Keratinocyte (primary cell): ENCODE data around the gene TIGAR. TPM values are rescaled to one million over a fixed set of nuclear protein-coding genes. Genes with fewer than 3 reads are reported as not detected.

Source experiments
- DNase-seq: peaks from one replicate; pipeline ENCODE4 v3.0.0-alpha.2; 2011; ENCODE audit warnings: low read depth, missing footprints, low spot score
- FAIRE-seq: peaks from 2 replicates; lab custom pipeline; 2011; peaks lifted over from hg19 to GRCh38; lab: Jason Lieb, UNC
- H2AFZ ChIP-seq: 2 replicates; pipeline ENCODE4 v1.6.0; 2012; ENCODE audit warnings: low read length, control low read depth, inconsistent platforms; ENCODE audit not compliant: control insufficient read depth
- H3K27ac ChIP-seq: 2 replicates; pipeline ENCODE4 v1.5.1; 2011; ENCODE audit warnings: low read length; ENCODE audit not compliant: control insufficient read depth, insufficient read depth
- H3K27me3 ChIP-seq: 3 replicates; pipeline ENCODE4 v1.6.0; 2011; ENCODE audit warnings: low read length; ENCODE audit not compliant: control insufficient read depth, insufficient read depth; ENCODE audit errors: extremely low read depth
- H3K36me3 ChIP-seq, 2 experiments: 2 replicates in 1 of 2; 3 replicates in 1 of 2; pipeline ENCODE4 v1.5.1; 2011; ENCODE audit warnings: low read length in 2 of 2, mild to moderate bottlenecking in 1 of 2; ENCODE audit not compliant: control insufficient read depth in 2 of 2, insufficient read depth in 2 of 2; ENCODE audit errors: extremely low read depth in 1 of 2
- H3K4me1 ChIP-seq: 3 replicates; pipeline ENCODE4 v1.5.1; 2011; ENCODE audit warnings: low read length; ENCODE audit not compliant: control insufficient read depth, insufficient read depth; ENCODE audit errors: extremely low read depth
- H3K4me2 ChIP-seq: 3 replicates; pipeline ENCODE4 v1.6.0; 2011; ENCODE audit warnings: low read depth, low read length; ENCODE audit not compliant: control insufficient read depth, insufficient read depth; ENCODE audit errors: extremely low read depth
- H3K4me3 ChIP-seq, 3 experiments: fragments of 200-600 bp in 1 of 3; sonication (generic) in 1 of 3; 2 replicates in 2 of 3; 3 replicates in 1 of 3; pipeline ENCODE4 v1.5.1; 2011 to 2016; ENCODE audit warnings: low read length in 3 of 3, mild to moderate bottlenecking in 3 of 3, control low read depth in 2 of 3, inconsistent platforms in 1 of 3, low read depth in 1 of 3, mixed read lengths in 1 of 3, mixed run types in 1 of 3, moderate library complexity in 1 of 3; ENCODE audit not compliant: control insufficient read depth in 2 of 3, insufficient read depth in 2 of 3; ENCODE audit errors: extremely low read depth in 1 of 3
- H3K79me2 ChIP-seq: 2 replicates; pipeline ENCODE4 v1.6.0; 2012; ENCODE audit warnings: low read length; ENCODE audit not compliant: control insufficient read depth, insufficient read depth
- H3K9ac ChIP-seq: 3 replicates; pipeline ENCODE4 v1.6.0; 2011; ENCODE audit warnings: low read length; ENCODE audit not compliant: control insufficient read depth, insufficient read depth; ENCODE audit errors: extremely low read depth
- H3K9me1 ChIP-seq: 3 replicates; pipeline ENCODE4 v1.6.0; 2011; ENCODE audit warnings: low read length; ENCODE audit not compliant: control insufficient read depth, insufficient read depth; ENCODE audit errors: extremely low read depth
- H3K9me3 ChIP-seq: 2 replicates; pipeline ENCODE4 v1.5.1; 2012; ENCODE audit warnings: low read depth, low read length; ENCODE audit not compliant: control insufficient read depth
- H4K20me1 ChIP-seq: 3 replicates; pipeline ENCODE4 v1.6.0; 2011; ENCODE audit warnings: low read length; ENCODE audit not compliant: control insufficient read depth, insufficient read depth; ENCODE audit errors: extremely low read depth
- CTCF ChIP-seq, 3 experiments: IDR thresholded peaks in 1 of 3; conservative IDR thresholded peaks in 1 of 3; optimal IDR thresholded peaks in 1 of 3; 2 replicates in 2 of 3; 3 replicates in 1 of 3; pipeline versions ENCODE3 to v1.5.1; 2011; ENCODE audit warnings: low read length in 3 of 3, mild to moderate bottlenecking in 3 of 3, moderate library complexity in 2 of 3, control low read depth in 1 of 3, inconsistent platforms in 1 of 3; ENCODE audit not compliant: insufficient read depth in 2 of 3; ENCODE audit errors: extremely low read depth in 1 of 3
- EZH2 ChIP-seq: IDR thresholded peaks from one replicate; pipeline ENCODE4 v1.6.1; 2012; ENCODE audit warnings: inconsistent platforms, mild to moderate bottlenecking, low read length, moderate library complexity
- dilution Hi-C: fragments of 300-500 bp; cut with MboI; formaldehyde crosslinking; loops from one replicate; pipeline ENCODE4 v1.7.0; 2020; ENCODE audit warnings: low sequenced_read_pairs; ENCODE audit not compliant: extremely low pct_ligation_motif_present
- polyA minus RNA-seq, 3 experiments: library from RNA; depleted of rRNA, polyadenylated mRNA; stranded (reverse); fragments of >200 nt; gene quantifications; 1 replicate in 1 of 3; 2 replicates in 1 of 3; 3 replicates in 1 of 3; pipeline ENCODE4 v1.2.3, GENCODE V29; 2011
- polyA plus RNA-seq, 5 experiments: library from polyadenylated mRNA; depleted of rRNA in 3 of 5; stranded (reverse) in 3 of 5; stranded (forward) in 1 of 5; unstranded in 1 of 5; fragments of >200 nt; gene quantifications; 1 replicate in 1 of 5; 2 replicates in 3 of 5; 3 replicates in 1 of 5; pipeline versions ENCODE4 v1.2.1 to v1.2.3, GENCODE V29; 2011 to 2012; ENCODE audit warnings: missing spikeins in 2 of 5, low read depth in 1 of 5, low replicate concordance in 1 of 5

Gene TIGAR
- 15.3 to 37.3 TPM (median 28.0 TPM) in 3 replicates for polyA plus RNA-seq
- 85.8 TPM for polyA plus RNA-seq (2011; ENCODE audit: low read depth)
- polyA plus RNA-seq (2011; cell fraction: cytosol; rRNA removed), result 27.2 and 45.2 TPM in 2 replicates
- polyA plus RNA-seq (2011; cell fraction: nucleus; rRNA removed), result 20.1 and 49.6 TPM in 2 replicates
- polyA plus RNA-seq (2012; ENCODE audit: low replicate concordance), result 24.3 and 45.5 TPM in 2 replicates
- polyA minus RNA-seq, result 1.7 to 11.6 TPM (median 6.8 TPM) in 3 replicates
- 8.2 TPM for polyA minus RNA-seq (2011; cell fraction: cytosol; rRNA and poly(A)+ RNA removed)
- polyA minus RNA-seq (2011; cell fraction: nucleus; rRNA and poly(A)+ RNA removed), result 10.8 and 21.5 TPM in 2 replicates

DNA sequence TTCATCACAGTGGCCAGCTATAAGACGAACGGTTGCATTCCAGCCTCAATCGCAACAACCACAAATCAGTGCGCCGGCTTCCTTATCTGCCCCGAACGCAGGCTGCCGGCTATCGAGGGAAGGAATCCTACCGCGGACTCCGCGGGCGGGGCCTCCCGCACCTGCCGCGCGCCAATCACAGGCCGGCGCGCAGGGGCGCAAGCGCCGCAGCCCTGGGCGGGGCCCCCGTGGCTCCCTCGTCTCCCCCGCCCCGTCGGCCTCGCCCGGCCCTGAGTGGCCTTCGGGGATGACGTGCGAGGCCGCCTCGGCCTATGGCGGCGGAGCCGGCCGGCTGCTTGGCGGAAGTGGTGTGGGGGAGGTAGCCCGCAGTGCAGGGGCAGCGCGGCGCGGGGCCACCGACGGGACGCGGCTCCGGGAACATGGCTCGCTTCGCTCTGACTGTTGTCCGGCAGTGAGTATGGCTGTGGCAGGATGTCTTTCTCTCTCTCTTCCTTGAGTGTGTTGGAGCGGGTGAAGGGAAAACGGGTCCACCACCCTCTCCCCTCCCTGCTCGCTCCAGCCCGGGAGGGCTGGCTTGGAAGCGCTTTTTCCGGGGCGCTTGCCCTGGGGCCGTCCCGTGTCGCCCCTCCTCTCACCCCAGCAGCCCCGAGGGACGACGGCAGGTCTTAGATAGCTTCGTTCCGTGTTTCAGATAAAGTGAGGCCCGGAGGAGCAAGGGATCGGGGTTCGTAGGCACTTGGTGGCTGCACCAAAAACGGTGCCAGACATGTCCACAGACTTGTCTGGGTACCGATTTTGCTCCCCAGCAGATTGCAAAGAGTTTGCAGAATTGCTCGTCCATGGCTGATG is at the start of gene TIGAR:
Gene TIGAR (plus strand): TSS at position 361 of the 849 bp plus-strand sequence. CDS start 59 bp downstream, at position 420.
- FAIRE-seq, result peak; percentile 66
- Histone ChIP-seq H3K4me1 (peaks cover 13% of the 10 kb centered on the region), H3K9ac (peak within 1 kb of the TSS; percentile 96), H4K20me1 (no peaks in the 10 kb centered on the region), H3K27me3 (no peaks in the 10 kb centered on the region), H3K27ac (peak within 1 kb of the TSS; percentile 96), H3K9me1 (no peaks in the 10 kb centered on the region), H3K4me2 (peak within 1 kb of the TSS; percentile 93), H3K79me2 (peaks cover 48% of the 10 kb centered on the region), H3K9me3 (no peaks in the 10 kb centered on the region), H3K4me3 (peak within 1 kb of the TSS; percentile 86 to 87 (median 86)), H3K36me3 (peaks cover 0 to 7% of the 10 kb centered on the region in 2 experiments), H2AFZ (peak within 1 kb of the TSS; percentile 91)
- dilution Hi-C loops, result no loop called here
- TF ChIP-seq EZH2 (no peak), CTCF (optimal IDR thresholded peaks at IDR 0.05 in 1 of 3, IDR thresholded peaks at IDR 0.05 in 1 of 3, conservative IDR thresholded peaks at IDR 0.05 in 1 of 3; ENCODE audit: extremely low read depth in 1 of 3, insufficient read depth in 2 of 3, low read length in 3 of 3) (no peak)
- DNase-seq, result peak; percentile 48

GRCh38 chr12:4271717-4272423 is 49.1 kb upstream of the TIGAR start:
- Histone ChIP-seq H3K79me2 (peaks cover 34% of the 10 kb centered on the region), H3K9ac (peak overlapping the region; percentile 98), H3K9me1 (no peaks in the 10 kb centered on the region), H2AFZ (peak overlapping the region; percentile 60), H3K4me1 (peaks cover 40% of the 10 kb centered on the region), H3K9me3 (no peaks in the 10 kb centered on the region), H3K27me3 (peaks cover 20% of the 10 kb centered on the region), H3K27ac (peak overlapping the region; percentile 93), H3K36me3 (peaks cover 5 to 13% of the 10 kb centered on the region in 2 experiments), H4K20me1 (peaks cover 5% of the 10 kb centered on the region), H3K4me3 (peak overlapping the region; percentile 68 to 94 (median 75)), H3K4me2 (peak overlapping the region; percentile 97)
- DNase-seq (peak; percentile 68), FAIRE-seq (peak; percentile 52)
- dilution Hi-C loops, result no loop called here
- no peak for TF ChIP-seq EZH2
- TF ChIP-seq CTCF (optimal IDR thresholded peaks at IDR 0.05 in 1 of 3, IDR thresholded peaks at IDR 0.05 in 1 of 3, conservative IDR thresholded peaks at IDR 0.05 in 1 of 3; ENCODE audit: extremely low read depth in 1 of 3, insufficient read depth in 2 of 3, low read length in 3 of 3), result no peak
